Measurements from ENCODE around the gene LGALS1. TPM values are rescaled to one million over a fixed set of nuclear protein-coding genes. Genes with fewer than 3 reads are reported as not detected.
A peak's percentile ranks its signal among the peaks of the same experiment; 100 is the strongest.

LGALS1 gene
- polyA plus RNA-seq, 1 donor (not counting 4 experiments of a cell fraction or from before 2014, with no cell fraction given), result 2,086 TPM

- Histone ChIP-seq H3K9me1 (ENCODE audit: control insufficient read depth, extremely low read depth, insufficient read depth, low read length) (no peaks in the 10 kb centered on the region), H3K36me3 (ENCODE audit: control insufficient read depth in 2 of 2, extremely low read depth in 1 of 2, insufficient read depth in 2 of 2, low read length in 2 of 2) (peaks cover 0 to 2% of the 10 kb centered on the region in 2 experiments), H3K4me3 (ENCODE audit: control insufficient read depth in 2 of 3, extremely low read depth in 1 of 3, insufficient read depth in 2 of 3, low read depth in 1 of 3, low read length in 3 of 3) (peak overlapping the region; percentile 60 to 78 (median 65)), H3K79me2 (ENCODE audit: control insufficient read depth, insufficient read depth, low read length) (peaks cover 23% of the 10 kb centered on the region), H4K20me1 (ENCODE audit: control insufficient read depth, extremely low read depth, insufficient read depth, low read length) (peaks cover 6% of the 10 kb centered on the region), H3K4me2 (ENCODE audit: control insufficient read depth, extremely low read depth, insufficient read depth, low read depth, low read length) (peak overlapping the region; percentile 98), H3K27me3 (ENCODE audit: control insufficient read depth, extremely low read depth, insufficient read depth, low read length) (no peaks in the 10 kb centered on the region), H3K27ac (ENCODE audit: control insufficient read depth, insufficient read depth, low read length) (no peak overlapping the region), H3K4me1 (ENCODE audit: control insufficient read depth, extremely low read depth, insufficient read depth, low read length) (peaks cover 20% of the 10 kb centered on the region), H3K9ac (ENCODE audit: control insufficient read depth, extremely low read depth, insufficient read depth, low read length) (peak overlapping the region; percentile 50), H3K9me3 (ENCODE audit: control insufficient read depth, low read depth, low read length) (no peaks in the 10 kb centered on the region), H2AFZ (ENCODE audit: control insufficient read depth, low read length) (peak overlapping the region; percentile 37)
- no peak for TF ChIP-seq EZH2 (IDR thresholded peaks at IDR 0.05; ENCODE audit: low read length)
- FAIRE-seq (no peak), DNase-seq (ENCODE audit: low read depth, low spot score) (no peak)
- dilution Hi-C loops (cut with MboI; ENCODE audit: extremely low pct_ligation_motif_present, low sequenced_read_pairs), result no loop called here
These were observed 16.2 kb upstream of the LGALS1 start for GRCh38 chr22:37659066-37659896.

GRCh38 chr22:37659897-37660708, 15.3 kb upstream of the LGALS1 start:
- H3K4me2 ChIP-seq (ENCODE audit: control insufficient read depth, extremely low read depth, insufficient read depth, low read depth, low read length), result peak overlapping the region; percentile 98
- peak overlapping the region in 2 of 3 experiments; percentile 65 to 77 for H3K4me3 ChIP-seq (ENCODE audit: control insufficient read depth in 2 of 3, extremely low read depth in 1 of 3, insufficient read depth in 2 of 3, low read depth in 1 of 3, low read length in 3 of 3)
- no peaks in the 10 kb centered on the region for H3K36me3 ChIP-seq (ENCODE audit: control insufficient read depth in 2 of 2, extremely low read depth in 1 of 2, insufficient read depth in 2 of 2, low read length in 2 of 2)
- H3K27ac ChIP-seq (ENCODE audit: control insufficient read depth, insufficient read depth, low read length), result no peak overlapping the region
- dilution Hi-C loops (cut with MboI; ENCODE audit: extremely low pct_ligation_motif_present, low sequenced_read_pairs), result no loop called here
- H2AFZ ChIP-seq (ENCODE audit: control insufficient read depth, low read length), result no peak overlapping the region
- peak; percentile 41 for FAIRE-seq
- peaks cover 20% of the 10 kb centered on the region for H3K4me1 ChIP-seq (ENCODE audit: control insufficient read depth, extremely low read depth, insufficient read depth, low read length)
- no peak for DNase-seq (ENCODE audit: low read depth, low spot score)
- peak overlapping the region; percentile 50 for H3K9ac ChIP-seq (ENCODE audit: control insufficient read depth, extremely low read depth, insufficient read depth, low read length)
- no peaks in the 10 kb centered on the region for H3K9me1 ChIP-seq (ENCODE audit: control insufficient read depth, extremely low read depth, insufficient read depth, low read length)
- TF ChIP-seq EZH2 (IDR thresholded peaks at IDR 0.05; ENCODE audit: low read length), result no peak
- H3K9me3 ChIP-seq (ENCODE audit: control insufficient read depth, low read depth, low read length), result no peaks in the 10 kb centered on the region
- H3K79me2 ChIP-seq (ENCODE audit: control insufficient read depth, insufficient read depth, low read length), result peaks cover 23% of the 10 kb centered on the region
- peaks cover 3% of the 10 kb centered on the region for H4K20me1 ChIP-seq (ENCODE audit: control insufficient read depth, extremely low read depth, insufficient read depth, low read length)
- no peaks in the 10 kb centered on the region for H3K27me3 ChIP-seq (ENCODE audit: control insufficient read depth, extremely low read depth, insufficient read depth, low read length)

- no peak for FAIRE-seq
These were observed 14.8 kb upstream of the LGALS1 start for GRCh38 chr22:37660709-37661045.

More at GRCh38 chr22:37660709-37661045, 14.8 kb upstream of the LGALS1 start:
- Histone ChIP-seq H3K9me3 (ENCODE audit: control insufficient read depth, low read depth, low read length) (no peaks in the 10 kb centered on the region), H3K4me3 (ENCODE audit: control insufficient read depth in 2 of 3, extremely low read depth in 1 of 3, insufficient read depth in 2 of 3, low read depth in 1 of 3, low read length in 3 of 3) (no peak overlapping the region), H3K36me3 (ENCODE audit: control insufficient read depth in 2 of 2, extremely low read depth in 1 of 2, insufficient read depth in 2 of 2, low read length in 2 of 2) (peaks cover 1% of the 10 kb centered on the region in 2 experiments), H3K4me2 (ENCODE audit: control insufficient read depth, extremely low read depth, insufficient read depth, low read depth, low read length) (no peak overlapping the region), H3K27me3 (ENCODE audit: control insufficient read depth, extremely low read depth, insufficient read depth, low read length) (no peaks in the 10 kb centered on the region), H3K27ac (ENCODE audit: control insufficient read depth, insufficient read depth, low read length) (no peak overlapping the region), H3K4me1 (ENCODE audit: control insufficient read depth, extremely low read depth, insufficient read depth, low read length) (peaks cover 20% of the 10 kb centered on the region), H3K79me2 (ENCODE audit: control insufficient read depth, insufficient read depth, low read length) (peaks cover 23% of the 10 kb centered on the region), H3K9me1 (ENCODE audit: control insufficient read depth, extremely low read depth, insufficient read depth, low read length) (no peaks in the 10 kb centered on the region), H4K20me1 (ENCODE audit: control insufficient read depth, extremely low read depth, insufficient read depth, low read length) (peaks cover 3% of the 10 kb centered on the region), H3K9ac (ENCODE audit: control insufficient read depth, extremely low read depth, insufficient read depth, low read length) (no peak overlapping the region), H2AFZ (ENCODE audit: control insufficient read depth, low read length) (no peak overlapping the region)
- TF ChIP-seq EZH2 (IDR thresholded peaks at IDR 0.05; ENCODE audit: low read length) (no peak), CTCF (optimal IDR thresholded peaks at IDR 0.05 in 1 of 3, IDR thresholded peaks at IDR 0.05 in 1 of 3, conservative IDR thresholded peaks at IDR 0.05 in 1 of 3; ENCODE audit: extremely low read depth in 1 of 3, insufficient read depth in 2 of 3, low read length in 3 of 3) (no peak)
- dilution Hi-C loops (cut with MboI; ENCODE audit: extremely low pct_ligation_motif_present, low sequenced_read_pairs), result no loop called here
- no peak for DNase-seq (ENCODE audit: low read depth, low spot score)

Data from keratinocyte (primary cell).